ENCODE results near the gene SLC25A13.
"Not testable (repeated sequence)": the region's sequence is repeated elsewhere in the genome, so short reads cannot be mapped to it uniquely, and the experiment has no call there.

The SLC25A13 gene, protein sequence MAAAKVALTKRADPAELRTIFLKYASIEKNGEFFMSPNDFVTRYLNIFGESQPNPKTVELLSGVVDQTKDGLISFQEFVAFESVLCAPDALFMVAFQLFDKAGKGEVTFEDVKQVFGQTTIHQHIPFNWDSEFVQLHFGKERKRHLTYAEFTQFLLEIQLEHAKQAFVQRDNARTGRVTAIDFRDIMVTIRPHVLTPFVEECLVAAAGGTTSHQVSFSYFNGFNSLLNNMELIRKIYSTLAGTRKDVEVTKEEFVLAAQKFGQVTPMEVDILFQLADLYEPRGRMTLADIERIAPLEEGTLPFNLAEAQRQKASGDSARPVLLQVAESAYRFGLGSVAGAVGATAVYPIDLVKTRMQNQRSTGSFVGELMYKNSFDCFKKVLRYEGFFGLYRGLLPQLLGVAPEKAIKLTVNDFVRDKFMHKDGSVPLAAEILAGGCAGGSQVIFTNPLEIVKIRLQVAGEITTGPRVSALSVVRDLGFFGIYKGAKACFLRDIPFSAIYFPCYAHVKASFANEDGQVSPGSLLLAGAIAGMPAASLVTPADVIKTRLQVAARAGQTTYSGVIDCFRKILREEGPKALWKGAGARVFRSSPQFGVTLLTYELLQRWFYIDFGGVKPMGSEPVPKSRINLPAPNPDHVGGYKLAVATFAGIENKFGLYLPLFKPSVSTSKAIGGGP

GRCh38 chr7:96321658-96322372, at the start of gene SLC25A13:
Gene SLC25A13 (minus strand): TSS chr7:96322098. CDS start chr7:96321956, 142 bp downstream.
- no peaks in the 10 kb centered on the region for H3K36me3 ChIP-seq (ENCODE audit: insufficient read depth, low read length)
- peaks cover 6% of the 10 kb centered on the region; the same call in 1 of the 2 replicates for H3K4me1 ChIP-seq (ENCODE audit: insufficient read depth, low read length)
- peak within 1 kb of the TSS; percentile 95 for H3K9ac ChIP-seq (ENCODE audit: low read depth, low read length)
- H3K9me3 ChIP-seq (ENCODE audit: control insufficient read depth, insufficient read depth, low read length), result no peaks in the 10 kb centered on the region

DNA sequence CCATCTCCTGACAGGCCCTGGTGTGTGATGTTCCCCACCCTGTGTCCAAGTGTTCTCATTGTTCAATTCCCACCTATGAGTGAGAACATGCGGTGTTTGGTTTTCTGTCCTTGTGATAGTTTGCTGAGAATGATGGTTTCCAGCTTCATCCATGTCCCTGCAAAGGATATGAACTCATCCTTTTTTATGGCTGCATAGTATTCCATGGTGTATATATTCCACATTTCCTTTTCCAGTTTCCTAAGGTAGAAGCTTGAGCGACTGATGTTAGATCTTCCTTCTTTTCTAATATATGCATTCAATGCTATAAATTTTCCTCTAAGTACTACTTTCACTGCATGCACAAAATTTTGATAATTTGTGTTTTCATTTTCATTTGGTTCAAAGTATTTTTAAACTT, 44.0 kb upstream of the SLC25A13 start:
- not testable (repeated sequence) for H3K36me3 ChIP-seq (ENCODE audit: insufficient read depth, low read length); H3K4me1 ChIP-seq (ENCODE audit: insufficient read depth, low read length); H3K9me3 ChIP-seq (ENCODE audit: control insufficient read depth, insufficient read depth, low read length); H3K9ac ChIP-seq (ENCODE audit: low read depth, low read length)

GRCh38 chr7:96361116-96361857, 39.4 kb upstream of the SLC25A13 start:
- no peaks in the 10 kb centered on the region for H3K9me3 ChIP-seq (ENCODE audit: control insufficient read depth, insufficient read depth, low read length)
- no peak overlapping the region for H3K9ac ChIP-seq (ENCODE audit: low read depth, low read length)
- H3K4me1 ChIP-seq (ENCODE audit: insufficient read depth, low read length), result no peaks in the 10 kb centered on the region
- H3K36me3 ChIP-seq (ENCODE audit: insufficient read depth, low read length), result no peaks in the 10 kb centered on the region

GRCh38 chr7:96359876-96360275, 38.0 kb upstream of the SLC25A13 start:
- H3K36me3 ChIP-seq (ENCODE audit: insufficient read depth, low read length), result no peaks in the 10 kb centered on the region
- H3K4me1 ChIP-seq (ENCODE audit: insufficient read depth, low read length), result no peaks in the 10 kb centered on the region
- H3K9me3 ChIP-seq (ENCODE audit: control insufficient read depth, insufficient read depth, low read length), result no peaks in the 10 kb centered on the region
- H3K9ac ChIP-seq (ENCODE audit: low read depth, low read length), result no peak overlapping the region

DNA sequence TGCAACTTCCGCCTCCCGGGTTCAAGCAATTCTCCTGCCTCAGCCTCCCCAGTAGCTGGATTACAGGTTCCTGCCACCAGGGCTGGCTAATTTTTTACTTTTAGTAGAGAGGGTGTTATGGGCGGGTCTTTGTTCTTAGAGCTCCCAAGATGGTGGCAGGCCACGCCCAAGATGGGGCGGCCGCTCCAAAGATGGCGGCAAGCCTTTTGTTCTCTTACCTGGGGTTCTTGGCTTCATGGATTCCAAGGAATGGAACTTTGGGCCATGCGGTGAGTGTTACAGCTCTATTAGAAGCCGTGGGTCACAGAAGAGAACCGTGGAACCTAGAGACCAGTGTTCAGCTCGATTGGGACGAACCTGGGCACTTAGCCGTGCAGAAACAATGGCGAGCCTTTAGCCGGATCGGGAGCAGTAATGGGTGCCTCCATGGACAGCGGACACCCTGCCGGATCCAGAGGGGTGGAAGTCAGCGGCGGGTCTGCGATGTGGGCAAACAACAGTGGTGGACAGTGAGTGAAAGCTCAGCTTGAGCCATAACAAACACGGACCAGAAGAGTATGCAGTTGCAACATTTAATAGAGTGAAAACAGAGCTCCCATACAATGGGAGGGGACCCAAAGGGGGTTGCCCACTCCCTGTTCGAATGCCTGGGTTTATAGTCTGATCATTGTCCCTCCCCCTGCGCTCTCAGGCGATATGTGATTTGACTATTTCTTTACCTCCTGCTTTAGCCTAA, 36.5 kb upstream of the SLC25A13 start:
- H3K4me1 ChIP-seq (ENCODE audit: insufficient read depth, low read length); H3K9me3 ChIP-seq (ENCODE audit: control insufficient read depth, insufficient read depth, low read length); H3K9ac ChIP-seq (ENCODE audit: low read depth, low read length); H3K36me3 ChIP-seq (ENCODE audit: insufficient read depth, low read length): not testable (repeated sequence)

- no peak overlapping the region for H3K9ac ChIP-seq (ENCODE audit: low read depth, low read length)
- H3K4me1 ChIP-seq (ENCODE audit: insufficient read depth, low read length), result no peaks in the 10 kb centered on the region
- H3K9me3 ChIP-seq (ENCODE audit: control insufficient read depth, insufficient read depth, low read length), result no peaks in the 10 kb centered on the region
- no peaks in the 10 kb centered on the region for H3K36me3 ChIP-seq (ENCODE audit: insufficient read depth, low read length)
These were observed 34.1 kb upstream of the SLC25A13 start for GRCh38 chr7:96355990-96356506.

- Histone ChIP-seq H3K9me3 (ENCODE audit: control insufficient read depth, insufficient read depth, low read length) (no peaks in the 10 kb centered on the region), H3K36me3 (ENCODE audit: insufficient read depth, low read length) (no peaks in the 10 kb centered on the region), H3K4me1 (ENCODE audit: insufficient read depth, low read length) (no peaks in the 10 kb centered on the region), H3K9ac (ENCODE audit: low read depth, low read length) (no peak overlapping the region)
These were observed 33.0 kb upstream of the SLC25A13 start for GRCh38 chr7:96354881-96355280.

DNA sequence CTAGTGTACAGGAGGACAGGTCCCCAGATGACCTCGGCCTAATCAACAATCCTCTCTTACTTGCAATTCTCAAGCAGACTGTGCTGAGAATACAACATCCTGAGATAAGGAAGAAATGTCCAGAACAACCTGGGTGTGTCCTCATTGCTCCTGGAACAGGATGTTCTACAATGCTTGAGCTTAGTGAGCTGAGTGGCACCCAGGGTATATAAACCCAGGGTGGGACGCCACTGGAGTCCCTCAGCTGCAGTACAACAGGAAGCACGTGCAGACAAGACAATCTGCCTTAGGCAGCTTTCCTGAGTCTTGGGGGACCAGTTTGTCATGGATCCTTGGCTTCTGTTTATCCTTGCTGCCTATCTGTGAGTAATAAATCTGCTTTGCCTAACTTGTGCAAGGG, 27.7 kb upstream of the SLC25A13 start:
- no peaks in the 10 kb centered on the region for H3K4me1 ChIP-seq (ENCODE audit: insufficient read depth, low read length)
- H3K36me3 ChIP-seq (ENCODE audit: insufficient read depth, low read length), result no peaks in the 10 kb centered on the region
- H3K9me3 ChIP-seq (ENCODE audit: control insufficient read depth, insufficient read depth, low read length), result no peaks in the 10 kb centered on the region

GRCh38 chr7:96347471-96347870, 25.6 kb upstream of the SLC25A13 start:
- H3K4me1 ChIP-seq (ENCODE audit: insufficient read depth, low read length), result no peaks in the 10 kb centered on the region
- no peaks in the 10 kb centered on the region for H3K9me3 ChIP-seq (ENCODE audit: control insufficient read depth, insufficient read depth, low read length)
- H3K9ac ChIP-seq (ENCODE audit: low read depth, low read length), result no peak overlapping the region
- no peaks in the 10 kb centered on the region for H3K36me3 ChIP-seq (ENCODE audit: insufficient read depth, low read length)

More for the DNA sequence above, 27.7 kb upstream of the SLC25A13 start:
- no peak overlapping the region for H3K9ac ChIP-seq (ENCODE audit: low read depth, low read length)

DNA sequence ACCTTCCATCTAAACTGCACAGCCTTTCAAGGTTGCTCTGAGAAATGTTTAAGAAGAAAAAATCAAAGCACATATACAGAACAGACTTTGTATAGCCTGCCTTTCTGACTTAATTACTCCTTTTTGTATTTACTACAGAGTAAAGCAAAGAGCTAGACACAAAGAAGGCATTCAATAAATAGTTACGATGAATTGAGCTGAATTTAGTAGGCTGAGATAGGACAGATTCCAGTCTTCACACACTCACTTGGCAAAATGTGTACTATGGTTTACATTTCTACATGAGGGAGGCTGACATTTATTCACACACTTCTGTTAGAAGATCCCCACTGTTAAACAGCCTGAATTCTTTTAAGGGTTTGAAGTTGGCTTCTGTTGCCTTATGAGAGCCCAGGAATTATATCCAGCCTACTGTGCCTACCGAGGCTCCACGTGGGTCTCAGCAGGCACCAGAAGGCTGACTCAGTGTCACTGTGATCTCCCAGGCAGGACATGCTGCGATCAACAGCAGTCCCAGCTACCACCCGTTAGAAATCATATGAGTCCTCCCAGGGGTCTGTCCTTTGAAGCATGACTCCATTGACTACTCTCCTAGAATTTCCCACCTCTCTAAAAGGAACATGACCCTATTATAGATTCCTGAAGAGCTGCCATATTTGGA, 24.5 kb upstream of the SLC25A13 start:
- Histone ChIP-seq H3K9ac (ENCODE audit: low read depth, low read length) (no peak overlapping the region), H3K4me1 (ENCODE audit: insufficient read depth, low read length) (no peaks in the 10 kb centered on the region), H3K36me3 (ENCODE audit: insufficient read depth, low read length) (no peaks in the 10 kb centered on the region), H3K9me3 (ENCODE audit: control insufficient read depth, insufficient read depth, low read length) (no peaks in the 10 kb centered on the region)

DNA sequence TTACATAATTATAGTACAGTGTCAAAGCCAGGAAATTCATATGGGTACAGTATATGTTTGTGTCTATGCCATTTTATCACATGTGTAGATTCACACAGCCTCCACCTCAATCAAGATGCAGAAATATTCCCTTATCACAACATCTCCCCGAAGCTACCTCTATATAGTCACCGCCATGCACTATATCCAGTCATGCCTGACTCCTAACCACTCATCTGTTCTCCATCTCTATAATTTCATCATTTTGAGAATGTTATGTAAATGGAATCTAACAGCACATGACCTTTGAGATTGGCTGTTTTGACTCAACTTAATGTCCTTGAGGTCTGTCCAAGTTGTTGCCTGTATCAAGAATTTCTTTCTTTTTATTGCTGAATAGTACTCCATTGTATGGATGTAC, 22.3 kb upstream of the SLC25A13 start:
- Histone ChIP-seq H3K36me3 (ENCODE audit: insufficient read depth, low read length) (no peaks in the 10 kb centered on the region), H3K9me3 (ENCODE audit: control insufficient read depth, insufficient read depth, low read length) (no peaks in the 10 kb centered on the region), H3K4me1 (ENCODE audit: insufficient read depth, low read length) (no peaks in the 10 kb centered on the region), H3K9ac (ENCODE audit: low read depth, low read length) (no peak overlapping the region)

GRCh38 chr7:96342049-96342448, 20.2 kb upstream of the SLC25A13 start:
- Histone ChIP-seq H3K9me3 (ENCODE audit: control insufficient read depth, insufficient read depth, low read length) (no peaks in the 10 kb centered on the region), H3K9ac (ENCODE audit: low read depth, low read length) (no peak overlapping the region), H3K4me1 (ENCODE audit: insufficient read depth, low read length) (no peaks in the 10 kb centered on the region), H3K36me3 (ENCODE audit: insufficient read depth, low read length) (no peaks in the 10 kb centered on the region)

- H3K9ac ChIP-seq (ENCODE audit: low read depth, low read length), result no peak overlapping the region
These were observed 15.6 kb upstream of the SLC25A13 start for GRCh38 chr7:96337519-96337918.

More at GRCh38 chr7:96337519-96337918, 15.6 kb upstream of the SLC25A13 start:
- Histone ChIP-seq H3K9me3 (ENCODE audit: control insufficient read depth, insufficient read depth, low read length) (no peaks in the 10 kb centered on the region), H3K4me1 (ENCODE audit: insufficient read depth, low read length) (no peaks in the 10 kb centered on the region), H3K36me3 (ENCODE audit: insufficient read depth, low read length) (no peaks in the 10 kb centered on the region)

All from ES-I3 (cell line).